Hepatocyte (in vitro differentiated cells): ENCODE results near the gene EIF4B.

Source experiments
- CTCF ChIP-seq: fragments of 200-600 bp; sonication (generic); IDR thresholded peaks from 2 replicates; pipeline ENCODE4 v1.5.1; 2016; ENCODE audit warnings: antibody characterized with exemption, mild to moderate bottlenecking; ENCODE audit not compliant: poor library complexity
- EZH2 ChIP-seq: fragments of 200-600 bp; sonication (generic); IDR thresholded peaks from 2 replicates; pipeline ENCODE4 v1.6.1; 2016; ENCODE audit warnings: antibody characterized with exemption, mild to moderate bottlenecking, borderline replicate concordance
- EZH2phosphoT487 ChIP-seq: fragments of 200-600 bp; sonication (generic); IDR thresholded peaks from one replicate; pipeline ENCODE4 v1.6.1; 2018; ENCODE audit warnings: antibody characterized with exemption, mild to moderate bottlenecking, low read depth, moderate library complexity; ENCODE audit not compliant: unreplicated experiment, severe bottlenecking

GRCh38 chr12:53056296-53056695 is 50.0 kb downstream of the EIF4B start:
- no peak for TF ChIP-seq CTCF
- no peak for TF ChIP-seq EZH2phosphoT487
- TF ChIP-seq EZH2: no peak
